ENCODE data around the gene MBD4. TPM values are rescaled to one million over a fixed set of nuclear protein-coding genes. Genes with fewer than 3 reads are reported as not detected.
A peak's percentile ranks its signal among the peaks of the same experiment; 100 is the strongest.
"Not testable (repeated sequence)": the region's sequence is repeated elsewhere in the genome, so short reads cannot be mapped to it uniquely, and the experiment has no call there.

MBD4 gene
- polyA plus RNA-seq (2013, experiment 1 of 2), result 46.1 TPM
- 47.3 TPM for polyA plus RNA-seq (2013, experiment 2 of 2)

GRCh38 chr3:129439817-129440617, at the start of gene MBD4, which contains the start of gene IFT122:
TSS of gene MBD4 (minus strand) at chr3:129439948. CDS start at chr3:129439833, 115 bp downstream.
TSS of gene IFT122 (plus strand) at chr3:129440224. CDS start at chr3:129440331, 107 bp downstream.
- H3K36me3 ChIP-seq (replicated peaks in 1 of 2; ENCODE audit: control insufficient read depth in 2 of 2, insufficient read depth in 2 of 2, low read length in 2 of 2), result peaks cover 8 to 36% of the 10 kb centered on the region in 2 donors
- peak within 1 kb of the TSS; percentile 99 for H2BK5ac ChIP-seq (ENCODE audit: low read length)
- H3K23ac ChIP-seq (ENCODE audit: low read depth, low read length, poor library complexity), result peak within 1 kb of the TSS; percentile 98
- H3K27ac ChIP-seq (replicated peaks; ENCODE audit: low read length), result peak within 1 kb of the TSS; percentile 94
- peak within 1 kb of the TSS; percentile 85 to 92 for H3K4me3 ChIP-seq (ENCODE audit: low read length in 2 of 2)
- peak within 1 kb of the TSS; percentile 32 for H2BK120ac ChIP-seq (ENCODE audit: low read depth, low read length)
- H2BK12ac ChIP-seq (ENCODE audit: low read length), result no peak within 1 kb of the TSS
- H4K91ac ChIP-seq (ENCODE audit: low read depth, low read length, poor library complexity), result no peak within 1 kb of the TSS
- peaks cover 7 to 22% of the 10 kb centered on the region in 2 donors for H3K4me1 ChIP-seq (ENCODE audit: control insufficient read depth in 2 of 2, insufficient read depth in 1 of 2, low read depth in 1 of 2, low read length in 2 of 2)
- H2AFZ ChIP-seq (ENCODE audit: low read length), result peak within 1 kb of the TSS; percentile 93
- H3K14ac ChIP-seq (ENCODE audit: low read length), result peak within 1 kb of the TSS; percentile 83
- DNase-seq (ENCODE audit: low spot score), result peak; percentile 99
- no peaks in the 10 kb centered on the region for H3K27me3 ChIP-seq (ENCODE audit: control insufficient read depth in 3 of 3, insufficient read depth in 3 of 3, low read depth in 1 of 3, low read length in 3 of 3)
- no peaks in the 10 kb centered on the region for H3K79me1 ChIP-seq (ENCODE audit: low read depth, low read length)
- peak within 1 kb of the TSS; percentile 93 for H3K9ac ChIP-seq (ENCODE audit: low read depth, low read length, poor library complexity)
- H3K18ac ChIP-seq (ENCODE audit: low read length), result peak within 1 kb of the TSS; percentile 97
- peak within 1 kb of the TSS; percentile 6 for H2AK5ac ChIP-seq (ENCODE audit: low read depth, low read length)
- peak within 1 kb of the TSS; percentile 69 for H3K4me2 ChIP-seq (ENCODE audit: insufficient read depth, low read length, poor library complexity, severe bottlenecking)
- peak within 1 kb of the TSS; percentile 40 for H3K4ac ChIP-seq (ENCODE audit: low read length)
- no peak within 1 kb of the TSS for H4K8ac ChIP-seq (ENCODE audit: low read depth, low read length)
- no CpG with 5 or more reads among the region's 75 CpGs for WGBS, 2 donors (ENCODE audit: extremely low coverage in 2 of 2, insufficient read length in 2 of 2, insufficient replicate concordance in 1 of 2)
- H3K9me3 ChIP-seq (replicated peaks in 1 of 2; ENCODE audit: control insufficient read depth in 2 of 2, insufficient read depth in 1 of 2, low read depth in 1 of 2, low read length in 2 of 2), result no peaks in the 10 kb centered on the region
- H2BK15ac ChIP-seq (ENCODE audit: low read length), result peak within 1 kb of the TSS; percentile 64

GRCh38 chr3:129489258-129489657, 49.5 kb upstream of the MBD4 start:
- not testable (repeated sequence) for H3K9me3 ChIP-seq (replicated peaks in 1 of 2; ENCODE audit: control insufficient read depth in 2 of 2, insufficient read depth in 1 of 2, low read depth in 1 of 2, low read length in 2 of 2); H3K18ac ChIP-seq (ENCODE audit: low read length); H2BK12ac ChIP-seq (ENCODE audit: low read length); H3K27ac ChIP-seq (replicated peaks; ENCODE audit: low read length); H4K8ac ChIP-seq (ENCODE audit: low read depth, low read length); H3K4ac ChIP-seq (ENCODE audit: low read length); H2AFZ ChIP-seq (ENCODE audit: low read length); H2AK5ac ChIP-seq (ENCODE audit: low read depth, low read length); H2BK15ac ChIP-seq (ENCODE audit: low read length); H3K4me3 ChIP-seq (ENCODE audit: low read length in 2 of 2); H4K91ac ChIP-seq (ENCODE audit: low read depth, low read length, poor library complexity); H3K23ac ChIP-seq (ENCODE audit: low read depth, low read length, poor library complexity); H3K79me1 ChIP-seq (ENCODE audit: low read depth, low read length); H3K14ac ChIP-seq (ENCODE audit: low read length); H3K27me3 ChIP-seq (ENCODE audit: control insufficient read depth in 3 of 3, insufficient read depth in 3 of 3, low read depth in 1 of 3, low read length in 3 of 3); H3K9ac ChIP-seq (ENCODE audit: low read depth, low read length, poor library complexity); H2BK120ac ChIP-seq (ENCODE audit: low read depth, low read length); H3K4me2 ChIP-seq (ENCODE audit: insufficient read depth, low read length, poor library complexity, severe bottlenecking); H2BK5ac ChIP-seq (ENCODE audit: low read length); DNase-seq (ENCODE audit: low spot score)
- no CpG with 5 or more reads among the region's 10 CpGs for WGBS, 2 donors (ENCODE audit: extremely low coverage in 2 of 2, insufficient read length in 2 of 2, insufficient replicate concordance in 1 of 2)
- peaks cover 9 to 17% of the 10 kb centered on the region in 2 donors for H3K4me1 ChIP-seq (ENCODE audit: control insufficient read depth in 2 of 2, insufficient read depth in 1 of 2, low read depth in 1 of 2, low read length in 2 of 2)
- peaks cover 7 to 56% of the 10 kb centered on the region in 2 donors for H3K36me3 ChIP-seq (replicated peaks in 1 of 2; ENCODE audit: control insufficient read depth in 2 of 2, insufficient read depth in 2 of 2, low read length in 2 of 2)

GRCh38 chr3:129487868-129488335, 48.2 kb upstream of the MBD4 start:
- not testable (repeated sequence) for H3K9ac ChIP-seq (ENCODE audit: low read depth, low read length, poor library complexity); H3K4me2 ChIP-seq (ENCODE audit: insufficient read depth, low read length, poor library complexity, severe bottlenecking); H3K4me3 ChIP-seq (ENCODE audit: low read length in 2 of 2); H3K4ac ChIP-seq (ENCODE audit: low read length); DNase-seq (ENCODE audit: low spot score); H3K9me3 ChIP-seq (replicated peaks in 1 of 2; ENCODE audit: control insufficient read depth in 2 of 2, insufficient read depth in 1 of 2, low read depth in 1 of 2, low read length in 2 of 2); H2BK120ac ChIP-seq (ENCODE audit: low read depth, low read length); H3K18ac ChIP-seq (ENCODE audit: low read length); H4K91ac ChIP-seq (ENCODE audit: low read depth, low read length, poor library complexity); H2AFZ ChIP-seq (ENCODE audit: low read length); H2BK5ac ChIP-seq (ENCODE audit: low read length); H2AK5ac ChIP-seq (ENCODE audit: low read depth, low read length); H3K14ac ChIP-seq (ENCODE audit: low read length); H3K79me1 ChIP-seq (ENCODE audit: low read depth, low read length); H2BK15ac ChIP-seq (ENCODE audit: low read length); H3K23ac ChIP-seq (ENCODE audit: low read depth, low read length, poor library complexity); H2BK12ac ChIP-seq (ENCODE audit: low read length); H3K27me3 ChIP-seq (ENCODE audit: control insufficient read depth in 3 of 3, insufficient read depth in 3 of 3, low read depth in 1 of 3, low read length in 3 of 3); H4K8ac ChIP-seq (ENCODE audit: low read depth, low read length)
- Histone ChIP-seq H3K27ac (replicated peaks; ENCODE audit: low read length) (peak overlapping the region; percentile 84), H3K36me3 (replicated peaks in 1 of 2; ENCODE audit: control insufficient read depth in 2 of 2, insufficient read depth in 2 of 2, low read length in 2 of 2) (peaks cover 5 to 54% of the 10 kb centered on the region in 2 donors), H3K4me1 (ENCODE audit: control insufficient read depth in 2 of 2, insufficient read depth in 1 of 2, low read depth in 1 of 2, low read length in 2 of 2) (peaks cover 9 to 22% of the 10 kb centered on the region in 2 donors)
- no CpG with 5 or more reads among the region's 4 CpGs for WGBS, 2 donors (ENCODE audit: extremely low coverage in 2 of 2, insufficient read length in 2 of 2, insufficient replicate concordance in 1 of 2)

- WGBS, 2 donors (ENCODE audit: extremely low coverage in 2 of 2, insufficient read length in 2 of 2, insufficient replicate concordance in 1 of 2), result no CpG with 5 or more reads among the region's 13 CpGs
Observed at GRCh38 chr3:129487183-129487867, 47.6 kb upstream of the MBD4 start.

More at GRCh38 chr3:129487183-129487867, 47.6 kb upstream of the MBD4 start:
- H2BK15ac ChIP-seq (ENCODE audit: low read length), result no peak overlapping the region
- no peaks in the 10 kb centered on the region for H3K27me3 ChIP-seq (ENCODE audit: control insufficient read depth in 3 of 3, insufficient read depth in 3 of 3, low read depth in 1 of 3, low read length in 3 of 3)
- H3K9me3 ChIP-seq (replicated peaks in 1 of 2; ENCODE audit: control insufficient read depth in 2 of 2, insufficient read depth in 1 of 2, low read depth in 1 of 2, low read length in 2 of 2), result no peaks in the 10 kb centered on the region
- H2BK5ac ChIP-seq (ENCODE audit: low read length), result no peak overlapping the region
- no peak overlapping the region for H2AK5ac ChIP-seq (ENCODE audit: low read depth, low read length)
- H3K79me1 ChIP-seq (ENCODE audit: low read depth, low read length), result no peaks in the 10 kb centered on the region
- no peak overlapping the region for H2AFZ ChIP-seq (ENCODE audit: low read length)
- H3K4ac ChIP-seq (ENCODE audit: low read length), result no peak overlapping the region
- peak overlapping the region; percentile 84 for H3K27ac ChIP-seq (replicated peaks; ENCODE audit: low read length)
- no peak overlapping the region for H2BK120ac ChIP-seq (ENCODE audit: low read depth, low read length)
- peaks cover 9 to 22% of the 10 kb centered on the region in 2 donors for H3K4me1 ChIP-seq (ENCODE audit: control insufficient read depth in 2 of 2, insufficient read depth in 1 of 2, low read depth in 1 of 2, low read length in 2 of 2)
- H4K91ac ChIP-seq (ENCODE audit: low read depth, low read length, poor library complexity), result no peak overlapping the region
- no peak overlapping the region for H3K23ac ChIP-seq (ENCODE audit: low read depth, low read length, poor library complexity)
- no peak overlapping the region for H3K4me2 ChIP-seq (ENCODE audit: insufficient read depth, low read length, poor library complexity, severe bottlenecking)
- no peak overlapping the region for H3K4me3 ChIP-seq (ENCODE audit: low read length in 2 of 2)
- H3K18ac ChIP-seq (ENCODE audit: low read length), result peak overlapping the region; percentile 9
- no peak overlapping the region for H3K9ac ChIP-seq (ENCODE audit: low read depth, low read length, poor library complexity)
- H2BK12ac ChIP-seq (ENCODE audit: low read length), result no peak overlapping the region
- no peak overlapping the region for H3K14ac ChIP-seq (ENCODE audit: low read length)
- H3K36me3 ChIP-seq (replicated peaks in 1 of 2; ENCODE audit: control insufficient read depth in 2 of 2, insufficient read depth in 2 of 2, low read length in 2 of 2), result peaks cover 5 to 53% of the 10 kb centered on the region in 2 donors
- H4K8ac ChIP-seq (ENCODE audit: low read depth, low read length), result no peak overlapping the region
- no peak for DNase-seq (ENCODE audit: low spot score)
